CD8-positive, alpha-beta memory T cell (primary cell): ENCODE results near the gene GSPT1. TPM values are rescaled to one million over a fixed set of nuclear protein-coding genes. Genes with fewer than 3 reads are reported as not detected.

ENCODE experiments used
- CTCF ChIA-PET: fragments of 350-600 bp; sonication (Branson Sonifier 250); formaldehyde crosslinking; loops from one replicate; lab custom pipeline; 2021; ENCODE audit warnings: antibody characterized with exemption; lab: Charles Lee
- POLR2A ChIA-PET: fragments of 350-600 bp; sonication (Branson Sonifier 250); formaldehyde crosslinking; loops from one replicate; lab custom pipeline; 2021; ENCODE audit warnings: antibody characterized with exemption; lab: Charles Lee
- DNase-seq, 5 donors: peaks; one replicate each; pipeline versions ENCODE4 v3.0.0 to v3.0.0-alpha.2; 2020 to 2022; ENCODE audit warnings: mixed read lengths in 1 of 5
- H3K27ac ChIP-seq: one replicate; pipeline ENCODE4 v1.7.0; 2013; ENCODE audit warnings: low read depth, mild to moderate bottlenecking, low read length, moderate library complexity
- H3K27me3 ChIP-seq: 2 replicates; pipeline ENCODE4 v1.7.0; 2013; ENCODE audit warnings: low read length, mild to moderate bottlenecking; ENCODE audit not compliant: insufficient read depth, poor library complexity, severe bottlenecking
- H3K36me3 ChIP-seq: 2 replicates; pipeline ENCODE4 v1.7.0; 2013; ENCODE audit warnings: mild to moderate bottlenecking, low read length, moderate library complexity; ENCODE audit not compliant: insufficient read depth
- H3K4me1 ChIP-seq: 2 replicates; pipeline ENCODE4 v1.7.0; 2013; ENCODE audit warnings: mild to moderate bottlenecking, low read length, moderate library complexity; ENCODE audit not compliant: insufficient read depth
- H3K4me3 ChIP-seq: 2 replicates; pipeline ENCODE4 v1.7.0; 2013; ENCODE audit warnings: mild to moderate bottlenecking, low read length
- H3K9me3 ChIP-seq: 2 replicates; pipeline ENCODE4 v1.7.0; 2013; ENCODE audit warnings: mild to moderate bottlenecking, low read length
- H3K27ac Mint-ChIP-seq, 8 donors: one replicate each; pipeline ENCODE4 v1.8.0; 2020 to 2021; ENCODE audit warnings: mixed read lengths in 8 of 8, mild to moderate bottlenecking in 6 of 8, inconsistent platforms in 3 of 8, moderate library complexity in 3 of 8
- H3K27me3 Mint-ChIP-seq, 2 donors: one replicate each; pipeline ENCODE4 v1.8.0; 2020 to 2021; ENCODE audit warnings: mixed read lengths in 2 of 2, mild to moderate bottlenecking in 1 of 2, moderate library complexity in 1 of 2
- H3K36me3 Mint-ChIP-seq, 3 donors: one replicate each; pipeline ENCODE4 v1.8.0; 2020 to 2021; ENCODE audit warnings: mixed read lengths in 3 of 3, inconsistent platforms in 1 of 3, mild to moderate bottlenecking in 1 of 3
- H3K4me1 Mint-ChIP-seq, 3 donors: one replicate each; pipeline ENCODE4 v1.8.0; 2020 to 2021; ENCODE audit warnings: mixed read lengths in 3 of 3, inconsistent platforms in 1 of 3, mild to moderate bottlenecking in 1 of 3
- H3K4me3 Mint-ChIP-seq, 7 donors: one replicate each; pipeline ENCODE4 v1.8.0; 2020 to 2021; ENCODE audit warnings: mixed read lengths in 7 of 7, mild to moderate bottlenecking in 6 of 7, moderate library complexity in 4 of 7, inconsistent platforms in 2 of 7
- H3K9me3 Mint-ChIP-seq, 5 donors: one replicate each; pipeline ENCODE4 v1.8.0; 2020 to 2022; ENCODE audit warnings: mixed read lengths in 5 of 5, mild to moderate bottlenecking in 3 of 5, moderate library complexity in 2 of 5, inconsistent platforms in 1 of 5
- polyA plus RNA-seq: library from polyadenylated mRNA; unstranded; fragments of 300-500 nt; fragmentation: Illumina TruSeq; gene quantifications from one replicate; pipeline ENCODE4 v1.2.3, GENCODE V29; 2021
- total RNA-seq, 2 experiments: library from RNA; stranded (reverse); gene quantifications; one replicate each; pipeline ENCODE4 v1.2.3, GENCODE V29; 2021

Gene GSPT1
- total and polyA plus RNA-seq, 3 experiments from 2014 or later, result 90.8 to 237 (median 228) TPM

- Histone ChIP-seq H3K36me3 (peaks cover 51% of the 10 kb centered on the region), H3K27ac (no peak overlapping the region), H3K4me1 (no peaks in the 10 kb centered on the region), H3K4me3 (no peak overlapping the region), H3K9me3 (no peaks in the 10 kb centered on the region), H3K27me3 (no peaks in the 10 kb centered on the region)
- Mint-ChIP-seq H3K4me3 (no peak overlapping the region), H3K4me1 (peaks cover 0 to 5% (median 0%) of the 10 kb centered on the region in 3 donors), H3K27me3 (no peaks in the 10 kb centered on the region), H3K9me3 (no peaks in the 10 kb centered on the region), H3K36me3 (peaks cover 2 to 78% (median 21%) of the 10 kb centered on the region in 3 donors), H3K27ac (no peak overlapping the region)
- DNase-seq, result no peak
- POLR2A ChIA-PET, result no interaction called here
- CTCF ChIA-PET, result no interaction called here
Measured at GRCh38 chr16:11880007-11880406, 35.7 kb downstream of the GSPT1 start.

GRCh38 chr16:11877374-11877773, 38.4 kb downstream of the GSPT1 start:
- H3K27me3 Mint-ChIP-seq, result no peaks in the 10 kb centered on the region
- Histone ChIP-seq H3K27me3 (no peaks in the 10 kb centered on the region), H3K9me3 (no peaks in the 10 kb centered on the region), H3K4me3 (no peak overlapping the region), H3K36me3 (peaks cover 45% of the 10 kb centered on the region), H3K4me1 (no peaks in the 10 kb centered on the region), H3K27ac (no peak overlapping the region)
- peaks cover 0 to 83% (median 27%) of the 10 kb centered on the region in 3 donors for H3K36me3 Mint-ChIP-seq
- DNase-seq, result no peak
- peak overlapping the region in 2 of 8 donors; percentile 17 to 18 for H3K27ac Mint-ChIP-seq
- no peaks in the 10 kb centered on the region for H3K9me3 Mint-ChIP-seq
- no peak overlapping the region for H3K4me3 Mint-ChIP-seq
- peaks cover 0 to 5% (median 0%) of the 10 kb centered on the region in 3 donors for H3K4me1 Mint-ChIP-seq
- CTCF ChIA-PET, result no interaction called here
- POLR2A ChIA-PET, result no interaction called here

DNA sequence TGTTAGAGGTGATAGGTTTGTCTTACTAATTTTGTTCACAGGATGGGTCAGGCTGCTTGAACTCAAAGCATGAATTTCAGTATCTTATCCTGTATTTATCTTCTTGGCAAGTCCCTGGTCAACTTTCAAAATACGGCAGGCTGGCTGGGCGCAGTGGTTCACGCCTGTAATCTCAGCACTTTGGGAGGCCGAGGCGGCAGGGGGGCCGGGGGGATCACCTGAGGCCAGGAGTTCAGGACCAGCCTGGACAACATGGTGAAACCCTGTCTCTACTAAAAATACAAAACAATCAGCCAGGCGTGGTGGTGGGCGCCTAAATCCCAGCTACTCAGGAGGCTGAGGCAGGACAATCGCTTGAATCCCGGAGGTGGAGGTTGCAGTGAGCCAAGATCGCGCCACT, 39.5 kb downstream of the GSPT1 start:
- H3K36me3 Mint-ChIP-seq, result peaks cover 0 to 81% (median 25%) of the 10 kb centered on the region in 3 donors
- H3K36me3 ChIP-seq, result peaks cover 36% of the 10 kb centered on the region
- no peak overlapping the region for H3K4me3 ChIP-seq
- H3K4me3 Mint-ChIP-seq, result no peak overlapping the region
- H3K9me3 ChIP-seq, result no peaks in the 10 kb centered on the region
- H3K9me3 Mint-ChIP-seq, result no peaks in the 10 kb centered on the region
- H3K27me3 ChIP-seq, result no peaks in the 10 kb centered on the region
- peak overlapping the region in 2 of 8 donors; percentile 18 to 27 for H3K27ac Mint-ChIP-seq
- H3K27ac ChIP-seq, result no peak overlapping the region
- H3K27me3 Mint-ChIP-seq, result no peaks in the 10 kb centered on the region
- H3K4me1 ChIP-seq, result no peaks in the 10 kb centered on the region
- DNase-seq, result no peak
- ChIA-PET POLR2A (no interaction called here), CTCF (no interaction called here)
- H3K4me1 Mint-ChIP-seq, result peaks cover 0 to 5% (median 0%) of the 10 kb centered on the region in 3 donors

GRCh38 chr16:11875721-11876120, 40.0 kb downstream of the GSPT1 start:
- Histone ChIP-seq H3K4me3 (no peak overlapping the region), H3K9me3 (no peaks in the 10 kb centered on the region), H3K27ac (no peak overlapping the region), H3K27me3 (no peaks in the 10 kb centered on the region), H3K36me3 (peaks cover 36% of the 10 kb centered on the region), H3K4me1 (no peaks in the 10 kb centered on the region)
- H3K4me1 Mint-ChIP-seq, result peaks cover 0 to 5% (median 0%) of the 10 kb centered on the region in 3 donors
- H3K9me3 Mint-ChIP-seq, result no peaks in the 10 kb centered on the region
- ChIA-PET CTCF (no interaction called here), POLR2A (interaction anchor here (0.5 kb wide), 1 partner anchor 9 kb away, joined by 3 read pairs; no protein-coding TSS in a partner anchor)
- no peak overlapping the region for H3K4me3 Mint-ChIP-seq
- H3K27ac Mint-ChIP-seq, result peak overlapping the region in 1 of 8 donors; percentile 39
- no peak for DNase-seq
- no peaks in the 10 kb centered on the region for H3K27me3 Mint-ChIP-seq
- peaks cover 0 to 80% (median 25%) of the 10 kb centered on the region in 3 donors for H3K36me3 Mint-ChIP-seq

- H3K27ac Mint-ChIP-seq, result peak overlapping the region in 4 of 8 donors; percentile 30 to 42 (median 36)
- Histone ChIP-seq H3K27ac (no peak overlapping the region), H3K9me3 (no peaks in the 10 kb centered on the region), H3K27me3 (no peaks in the 10 kb centered on the region), H3K4me3 (no peak overlapping the region), H3K36me3 (peaks cover 18% of the 10 kb centered on the region), H3K4me1 (no peaks in the 10 kb centered on the region)
- H3K9me3 Mint-ChIP-seq, result no peaks in the 10 kb centered on the region
- DNase-seq, result no peak
- no peak overlapping the region for H3K4me3 Mint-ChIP-seq
- ChIA-PET CTCF (no interaction called here), POLR2A (no interaction called here)
- H3K36me3 Mint-ChIP-seq, result peaks cover 0 to 74% (median 19%) of the 10 kb centered on the region in 3 donors
- no peaks in the 10 kb centered on the region for H3K27me3 Mint-ChIP-seq
- H3K4me1 Mint-ChIP-seq, result peaks cover 0 to 6% (median 0%) of the 10 kb centered on the region in 3 donors
Measured at GRCh38 chr16:11871193-11871592, 44.6 kb downstream of the GSPT1 start.

- H3K4me3 Mint-ChIP-seq, result no peak overlapping the region
- no peak for DNase-seq
- Histone ChIP-seq H3K4me3 (no peak overlapping the region), H3K9me3 (no peaks in the 10 kb centered on the region), H3K27ac (no peak overlapping the region), H3K4me1 (no peaks in the 10 kb centered on the region), H3K27me3 (no peaks in the 10 kb centered on the region), H3K36me3 (peaks cover 10% of the 10 kb centered on the region)
- CTCF ChIA-PET, result no interaction called here
- POLR2A ChIA-PET, result no interaction called here
- H3K9me3 Mint-ChIP-seq, result no peaks in the 10 kb centered on the region
- no peaks in the 10 kb centered on the region for H3K27me3 Mint-ChIP-seq
- peaks cover 0 to 10% (median 5%) of the 10 kb centered on the region in 3 donors for H3K4me1 Mint-ChIP-seq
- peaks cover 0 to 66% (median 13%) of the 10 kb centered on the region in 3 donors for H3K36me3 Mint-ChIP-seq
- H3K27ac Mint-ChIP-seq, result no peak overlapping the region
Measured at GRCh38 chr16:11870399-11870798, 45.4 kb downstream of the GSPT1 start.

DNA sequence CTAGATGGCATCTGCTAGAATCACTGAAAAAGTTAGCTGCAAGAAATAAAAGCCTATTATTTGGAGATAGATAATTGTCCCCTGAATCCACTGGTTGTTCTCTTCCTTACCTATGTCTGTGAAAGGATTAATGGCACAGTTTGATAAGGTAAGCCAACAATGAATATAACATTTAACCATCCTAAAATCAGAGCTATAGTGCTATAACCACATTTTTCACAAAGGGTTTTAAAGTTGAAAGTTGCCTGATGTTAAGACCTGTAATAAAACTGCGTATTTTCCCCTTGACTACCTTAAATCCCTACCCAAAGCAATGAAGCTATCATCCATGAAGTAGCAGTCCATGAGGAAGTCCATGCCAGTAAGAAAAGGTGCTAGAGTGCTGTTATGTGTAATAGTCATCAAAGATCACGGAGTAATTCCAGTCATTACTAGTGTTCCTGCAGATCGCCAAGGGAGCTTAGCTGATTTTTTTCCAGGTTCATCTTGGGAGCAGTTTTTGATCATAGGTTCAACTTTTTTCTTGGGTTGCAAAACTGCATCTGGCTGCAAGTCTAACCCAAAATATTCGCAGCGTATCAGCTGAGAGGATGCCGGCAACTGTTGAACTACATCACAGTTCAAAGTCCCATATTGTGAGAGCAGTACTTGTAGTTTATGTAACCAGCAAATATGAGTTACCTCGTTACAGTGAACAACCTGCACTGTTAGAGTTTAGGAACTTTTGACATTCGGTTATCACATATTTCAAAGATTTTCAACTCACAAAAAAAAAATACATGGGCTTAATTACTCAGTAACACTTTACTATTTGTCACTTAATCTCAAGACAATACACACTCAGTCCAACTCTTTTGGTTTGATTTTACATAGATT, 46.2 kb downstream of the GSPT1 start:
- H3K36me3 Mint-ChIP-seq, result peaks cover 0 to 58% (median 10%) of the 10 kb centered on the region in 3 donors
- Histone ChIP-seq H3K36me3 (peaks cover 5% of the 10 kb centered on the region), H3K4me3 (no peak overlapping the region), H3K4me1 (no peaks in the 10 kb centered on the region), H3K9me3 (no peaks in the 10 kb centered on the region), H3K27ac (no peak overlapping the region), H3K27me3 (no peaks in the 10 kb centered on the region)
- no peaks in the 10 kb centered on the region for H3K9me3 Mint-ChIP-seq
- CTCF ChIA-PET, result interaction anchor here (2.1 kb wide), 1 partner anchor 199 kb away, joined by 5 read pairs; no protein-coding TSS in a partner anchor
- POLR2A ChIA-PET, result no interaction called here
- peak overlapping the region in 6 of 8 donors; percentile 4 to 50 (median 22) for H3K27ac Mint-ChIP-seq
- no peak for DNase-seq
- H3K4me3 Mint-ChIP-seq, result no peak overlapping the region
- H3K4me1 Mint-ChIP-seq, result peaks cover under 1 to 14% (median 13%) of the 10 kb centered on the region in 3 donors
- no peaks in the 10 kb centered on the region for H3K27me3 Mint-ChIP-seq

DNA sequence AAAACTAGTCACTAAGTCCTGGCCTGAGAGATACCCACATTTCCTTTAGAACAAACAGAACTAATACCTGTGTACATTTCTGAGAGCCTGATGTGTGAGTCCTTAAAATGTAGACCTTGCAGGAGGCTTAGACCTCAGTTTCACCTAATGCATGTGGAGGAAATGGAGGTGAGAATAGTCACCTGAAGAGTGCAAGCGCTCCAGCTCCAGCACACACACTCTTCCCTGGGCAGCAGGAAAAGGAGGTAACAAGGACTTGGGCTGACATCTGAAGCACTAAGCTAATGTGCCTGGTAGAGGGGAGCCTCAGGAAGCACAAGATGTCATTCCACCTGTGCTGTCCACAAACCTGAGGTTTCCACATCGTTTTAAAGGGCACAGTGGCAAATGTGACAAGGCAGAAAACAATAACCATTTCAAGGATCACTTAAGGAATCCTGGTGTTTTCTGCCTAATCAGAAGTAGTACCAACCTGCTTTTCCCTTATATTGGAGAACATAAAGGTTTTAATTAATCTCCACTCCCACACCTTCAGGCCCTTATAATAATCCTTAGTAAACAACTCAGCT, 47.3 kb downstream of the GSPT1 start:
- CTCF ChIA-PET, result interaction anchor here (0.6 to 2.1 kb wide), 2 partner anchors 15 to 200 kb away, joined by 3 to 5 read pairs; no protein-coding TSS in a partner anchor
- peak overlapping the region in 2 of 8 donors; percentile 29 to 58 for H3K27ac Mint-ChIP-seq
- DNase-seq, result no peak

More for the DNA sequence above, 47.3 kb downstream of the GSPT1 start:
- POLR2A ChIA-PET, result no interaction called here
- Histone ChIP-seq H3K27ac (no peak overlapping the region), H3K36me3 (peaks cover 5% of the 10 kb centered on the region), H3K9me3 (no peaks in the 10 kb centered on the region), H3K4me1 (no peaks in the 10 kb centered on the region), H3K4me3 (no peak overlapping the region), H3K27me3 (no peaks in the 10 kb centered on the region)
- Mint-ChIP-seq H3K36me3 (peaks cover 0 to 49% (median 8%) of the 10 kb centered on the region in 3 donors), H3K27me3 (no peaks in the 10 kb centered on the region), H3K4me3 (peak overlapping the region in 1 of 7 donors; percentile 23), H3K4me1 (peaks cover 1 to 16% (median 14%) of the 10 kb centered on the region in 3 donors), H3K9me3 (no peaks in the 10 kb centered on the region)
